Measurements from ENCODE around the gene IREB2. TPM values are rescaled to one million over a fixed set of nuclear protein-coding genes. Genes with fewer than 3 reads are reported as not detected.

Gene IREB2
- total and polyA plus RNA-seq, 2 donors (not counting 3 experiments of a cell fraction or from before 2014, with no cell fraction given): 12.7 to 51.4 TPM

- Histone ChIP-seq H3K9me3 (replicated peaks; ENCODE audit: control insufficient read depth, insufficient read depth, low read length) (no peaks in the 10 kb centered on the region), H3K4me3 (replicated peaks in 1 of 3; ENCODE audit: insufficient read depth in 1 of 3, low read depth in 1 of 3, low read length in 3 of 3) (no peak overlapping the region), H2AFZ (ENCODE audit: low read depth, low read length) (no peak overlapping the region), H4K20me1 (replicated peaks; ENCODE audit: control insufficient read depth, extremely low read depth, insufficient read depth, low read length) (no peaks in the 10 kb centered on the region), H3K4me2 (ENCODE audit: insufficient read depth, low read length) (no peak overlapping the region), H3K9ac (replicated peaks; ENCODE audit: extremely low read depth, insufficient read depth, low read length) (no peak overlapping the region), H3K79me2 (ENCODE audit: control insufficient read depth, insufficient read depth, low read length) (no peaks in the 10 kb centered on the region), H3K9me1 (replicated peaks; ENCODE audit: control insufficient read depth, extremely low read depth, insufficient read depth, low read length) (no peaks in the 10 kb centered on the region), H3K27ac (ENCODE audit: insufficient read depth, low read depth, low read length) (no peak overlapping the region), H3K27me3 (ENCODE audit: control insufficient read depth in 2 of 2, insufficient read depth in 2 of 2, low read length in 2 of 2) (peaks cover 12 to 20% of the 10 kb centered on the region in 2 experiments), H3K4me1 (ENCODE audit: control insufficient read depth, extremely low read depth, insufficient read depth, low read length) (no peaks in the 10 kb centered on the region), H3K36me3 (ENCODE audit: control insufficient read depth in 2 of 2, extremely low read depth in 1 of 2, insufficient read depth in 2 of 2, low read length in 2 of 2) (no peaks in the 10 kb centered on the region)
- BruUV-seq (replicated peaks): no TSS peak
- dilution Hi-C loops (cut with MboI; ENCODE audit: extremely low pct_ligation_motif_present, low sequenced_read_pairs) (no loop called here), intact Hi-C loops (cut with micrococcal nuclease) (no loop called here)
- FAIRE-seq: no peak
- DNase-seq (ENCODE audit: low read depth, low spot score): no peak
- ChIA-PET POLR2A (no interaction called here), CTCF (no interaction called here)
- no peak for TF ChIP-seq EZH2 (IDR thresholded peaks at IDR 0.05; ENCODE audit: borderline replicate concordance, low read depth, low read length, severe bottlenecking)
- TF ChIP-seq, protein P1, sequence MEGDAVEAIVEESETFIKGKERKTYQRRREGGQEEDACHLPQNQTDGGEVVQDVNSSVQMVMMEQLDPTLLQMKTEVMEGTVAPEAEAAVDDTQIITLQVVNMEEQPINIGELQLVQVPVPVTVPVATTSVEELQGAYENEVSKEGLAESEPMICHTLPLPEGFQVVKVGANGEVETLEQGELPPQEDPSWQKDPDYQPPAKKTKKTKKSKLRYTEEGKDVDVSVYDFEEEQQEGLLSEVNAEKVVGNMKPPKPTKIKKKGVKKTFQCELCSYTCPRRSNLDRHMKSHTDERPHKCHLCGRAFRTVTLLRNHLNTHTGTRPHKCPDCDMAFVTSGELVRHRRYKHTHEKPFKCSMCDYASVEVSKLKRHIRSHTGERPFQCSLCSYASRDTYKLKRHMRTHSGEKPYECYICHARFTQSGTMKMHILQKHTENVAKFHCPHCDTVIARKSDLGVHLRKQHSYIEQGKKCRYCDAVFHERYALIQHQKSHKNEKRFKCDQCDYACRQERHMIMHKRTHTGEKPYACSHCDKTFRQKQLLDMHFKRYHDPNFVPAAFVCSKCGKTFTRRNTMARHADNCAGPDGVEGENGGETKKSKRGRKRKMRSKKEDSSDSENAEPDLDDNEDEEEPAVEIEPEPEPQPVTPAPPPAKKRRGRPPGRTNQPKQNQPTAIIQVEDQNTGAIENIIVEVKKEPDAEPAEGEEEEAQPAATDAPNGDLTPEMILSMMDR (IDR thresholded peaks at IDR 0.05; ENCODE audit: extremely low read depth in 1 of 2, insufficient read depth in 1 of 2, low read depth in 1 of 2, low read length in 2 of 2): no peak
- TF ChIP-seq GATA2 (IDR thresholded peaks at IDR 0.05; ENCODE audit: insufficient read depth, insufficient read length, low read depth, low read length): no peak
- no peak for TF ChIP-seq POLR2A (IDR thresholded peaks at IDR 0.05; ENCODE audit: low read depth, low read length)
- TF ChIP-seq MYC (IDR thresholded peaks at IDR 0.05; ENCODE audit: low read depth, low read length): no peak
- TF ChIP-seq FOS (IDR thresholded peaks at IDR 0.05; ENCODE audit: borderline replicate concordance, insufficient read depth, low read length): no peak
- TF ChIP-seq, protein P2, sequence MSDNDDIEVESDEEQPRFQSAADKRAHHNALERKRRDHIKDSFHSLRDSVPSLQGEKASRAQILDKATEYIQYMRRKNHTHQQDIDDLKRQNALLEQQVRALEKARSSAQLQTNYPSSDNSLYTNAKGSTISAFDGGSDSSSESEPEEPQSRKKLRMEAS (IDR thresholded peaks at IDR 0.05; ENCODE audit: insufficient read depth, insufficient read length): no peak
- TF ChIP-seq POLR2AphosphoS5 (IDR thresholded peaks at IDR 0.05; ENCODE audit: insufficient read depth, low read depth, low read length): no peak
- TF ChIP-seq JUN (IDR thresholded peaks at IDR 0.05; ENCODE audit: borderline replicate concordance, insufficient read depth, insufficient read length, low read depth): no peak
Measured at GRCh38 chr15:78389738-78390137, 48.3 kb upstream of the IREB2 start.

All from endothelial cell of umbilical vein (primary cell).